CD4-positive, alpha-beta T cell (primary cell): ENCODE results near the gene ARF6. TPM values are rescaled to one million over a fixed set of nuclear protein-coding genes. Genes with fewer than 3 reads are reported as not detected.

Experiments
- ATAC-seq: fragments of 200-7000 bp; cut with Tn5 transposase; one replicate; pipeline ENCODE4 v1.10.0; 2022; ENCODE audit warnings: mild to moderate bottlenecking; ENCODE audit not compliant: poor library complexity
- CTCF ChIA-PET: fragments of 350-600 bp; sonication (Branson Sonifier 250); formaldehyde crosslinking; loops from one replicate; lab custom pipeline; 2021; ENCODE audit warnings: antibody characterized with exemption, inconsistent platforms; lab: Charles Lee
- POLR2A ChIA-PET: fragments of 350-600 bp; sonication (Branson Sonifier 250); formaldehyde crosslinking; loops from one replicate; lab custom pipeline; 2021; ENCODE audit warnings: antibody characterized with exemption, inconsistent platforms; lab: Charles Lee
- DNase-seq, 14 experiments: peaks; one replicate each; pipeline ENCODE4 v3.0.0-alpha.2; 2013 to 2020; ENCODE audit warnings: mixed read lengths in 2 of 14
- H3K27ac ChIP-seq, 2 donors: one replicate each; pipeline versions ENCODE4 v1.5.1 to v1.7.0; 2013; ENCODE audit warnings: low read length in 2 of 2, low read depth in 1 of 2, mild to moderate bottlenecking in 1 of 2
- H3K27me3 ChIP-seq, 2 experiments: 1 replicate in 1 of 2; 2 replicates in 1 of 2; pipeline versions ENCODE4 v1.6.1 to v1.7.0; 2013; ENCODE audit warnings: low read length in 2 of 2, control low read depth in 1 of 2, mild to moderate bottlenecking in 1 of 2, moderate library complexity in 1 of 2; ENCODE audit not compliant: insufficient read depth in 2 of 2, control insufficient read depth in 1 of 2
- H3K36me3 ChIP-seq: one replicate; pipeline ENCODE4 v1.6.1; 2013; ENCODE audit warnings: low read length, control low read depth; ENCODE audit not compliant: insufficient read depth
- H3K4me1 ChIP-seq: one replicate; pipeline ENCODE4 v1.6.1; 2013; ENCODE audit warnings: low read length, control low read depth; ENCODE audit not compliant: insufficient read depth
- H3K4me3 ChIP-seq: one replicate; pipeline ENCODE4 v1.5.1; 2013; ENCODE audit warnings: mild to moderate bottlenecking, low read length, moderate library complexity
- H3K9me3 ChIP-seq, 2 experiments: 1 replicate in 1 of 2; 2 replicates in 1 of 2; pipeline versions ENCODE4 v1.6.1 to v1.7.0; 2013; ENCODE audit warnings: low read length in 2 of 2, mild to moderate bottlenecking in 2 of 2, control low read depth in 1 of 2, moderate library complexity in 1 of 2; ENCODE audit not compliant: control insufficient read depth in 1 of 2, insufficient read depth in 1 of 2
- H3K27ac Mint-ChIP-seq: one replicate; pipeline ENCODE4 v1.8.0; 2020; ENCODE audit warnings: mixed read lengths
- H3K27me3 Mint-ChIP-seq: one replicate; pipeline ENCODE4 v1.8.0; 2021; ENCODE audit warnings: mixed read lengths
- H3K36me3 Mint-ChIP-seq: one replicate; pipeline ENCODE4 v1.8.0; 2021; ENCODE audit warnings: low read depth, mixed read lengths
- H3K4me1 Mint-ChIP-seq: one replicate; pipeline ENCODE4 v1.8.0; 2021; ENCODE audit warnings: low read depth, mixed read lengths
- H3K4me3 Mint-ChIP-seq: one replicate; pipeline ENCODE4 v1.8.0; 2020; ENCODE audit warnings: mild to moderate bottlenecking, mixed read lengths
- H3K9me3 Mint-ChIP-seq: one replicate; pipeline ENCODE4 v1.8.0; 2020; ENCODE audit warnings: mixed read lengths
- intact Hi-C, 2 experiments: fragments of 100-400 bp; cut with DNase I in 1 of 2; cut with micrococcal nuclease in 1 of 2; formaldehyde crosslinking; loops; one replicate each; pipeline versions ENCODE4 v1.15.1 to v1.9.0; 2023 to 2025; cut with DNase I, micrococcal nuclease
- total RNA-seq, 174 experiments: library from RNA in 2 of 174; stranded (reverse) in 2 of 174; gene quantifications; one replicate each; pipeline ENCODE4 v1.2.3 and lab custom pipeline; 2021 to 2026
- TF ChIP-seq, protein P1 (sequence below): fragments of 200-600 bp; IDR thresholded peaks from one replicate; pipeline ENCODE4 v1.8.0; 2022; ENCODE audit warnings: antibody characterized with exemption, mild to moderate bottlenecking

The ARF6 gene
- total RNA-seq, 2 experiments from 2014 or later = 67.2 to 69.7 TPM

DNA sequence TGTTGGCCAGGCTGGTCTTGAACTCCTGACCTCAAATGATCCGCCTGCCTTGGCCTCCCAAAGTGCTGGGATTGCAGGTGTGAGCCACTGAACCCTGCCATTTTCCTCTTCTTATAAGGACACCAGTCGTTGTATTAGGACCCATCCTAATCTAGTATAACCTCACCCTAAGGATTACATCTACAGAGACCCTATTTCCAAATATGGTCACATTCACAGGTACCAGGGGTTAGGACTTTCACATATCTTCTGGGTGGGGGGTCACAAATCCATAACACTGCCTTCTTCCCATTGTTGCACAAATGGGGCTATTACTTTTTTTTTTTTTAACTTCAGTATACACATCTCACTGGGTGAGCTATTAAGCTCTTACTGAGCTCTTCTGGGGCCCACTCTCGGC is 38.6 kb downstream of the ARF6 start:
- Mint-ChIP-seq H3K27ac (no peak overlapping the region), H3K4me3 (no peak overlapping the region), H3K36me3 (no peaks in the 10 kb centered on the region), H3K9me3 (no peaks in the 10 kb centered on the region), H3K27me3 (no peaks in the 10 kb centered on the region), H3K4me1 (peaks cover 3% of the 10 kb centered on the region)
- ATAC-seq (no peak), DNase-seq (no peak)
- intact Hi-C loops = no loop called here
- H3K4me1 ChIP-seq = no peaks in the 10 kb centered on the region
- H3K27me3 ChIP-seq = no peaks in the 10 kb centered on the region
- no peak overlapping the region for H3K27ac ChIP-seq
- no peaks in the 10 kb centered on the region for H3K9me3 ChIP-seq
- TF ChIP-seq, protein P1, sequence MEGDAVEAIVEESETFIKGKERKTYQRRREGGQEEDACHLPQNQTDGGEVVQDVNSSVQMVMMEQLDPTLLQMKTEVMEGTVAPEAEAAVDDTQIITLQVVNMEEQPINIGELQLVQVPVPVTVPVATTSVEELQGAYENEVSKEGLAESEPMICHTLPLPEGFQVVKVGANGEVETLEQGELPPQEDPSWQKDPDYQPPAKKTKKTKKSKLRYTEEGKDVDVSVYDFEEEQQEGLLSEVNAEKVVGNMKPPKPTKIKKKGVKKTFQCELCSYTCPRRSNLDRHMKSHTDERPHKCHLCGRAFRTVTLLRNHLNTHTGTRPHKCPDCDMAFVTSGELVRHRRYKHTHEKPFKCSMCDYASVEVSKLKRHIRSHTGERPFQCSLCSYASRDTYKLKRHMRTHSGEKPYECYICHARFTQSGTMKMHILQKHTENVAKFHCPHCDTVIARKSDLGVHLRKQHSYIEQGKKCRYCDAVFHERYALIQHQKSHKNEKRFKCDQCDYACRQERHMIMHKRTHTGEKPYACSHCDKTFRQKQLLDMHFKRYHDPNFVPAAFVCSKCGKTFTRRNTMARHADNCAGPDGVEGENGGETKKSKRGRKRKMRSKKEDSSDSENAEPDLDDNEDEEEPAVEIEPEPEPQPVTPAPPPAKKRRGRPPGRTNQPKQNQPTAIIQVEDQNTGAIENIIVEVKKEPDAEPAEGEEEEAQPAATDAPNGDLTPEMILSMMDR = no peak
- ChIA-PET CTCF (no interaction called here), POLR2A (no interaction called here)
- H3K36me3 ChIP-seq = no peaks in the 10 kb centered on the region
- H3K4me3 ChIP-seq = no peak overlapping the region

DNA sequence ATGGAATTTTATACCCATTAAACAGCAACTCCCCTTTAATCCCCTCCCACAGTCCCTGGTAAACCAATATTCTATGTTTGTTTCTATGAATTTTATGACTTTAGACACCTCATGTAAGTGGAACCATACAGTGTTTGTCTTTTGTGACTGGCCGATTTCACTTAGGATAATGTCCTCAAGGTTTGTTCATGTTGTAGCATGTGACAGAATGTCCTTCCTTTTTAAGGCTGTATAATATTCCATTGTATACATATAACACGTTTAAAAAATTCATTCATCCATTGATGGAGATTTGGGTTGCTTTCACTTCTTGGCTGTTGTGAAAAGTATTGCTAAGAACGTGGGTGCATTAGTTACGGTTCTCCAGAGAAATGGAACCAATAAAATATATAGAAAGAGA is 40.2 kb downstream of the ARF6 start:
- Mint-ChIP-seq H3K9me3 (no peaks in the 10 kb centered on the region), H3K27me3 (no peaks in the 10 kb centered on the region), H3K36me3 (no peaks in the 10 kb centered on the region), H3K27ac (no peak overlapping the region), H3K4me3 (no peak overlapping the region), H3K4me1 (peaks cover 8% of the 10 kb centered on the region)
- H3K36me3 ChIP-seq = no peaks in the 10 kb centered on the region
- CTCF ChIA-PET = no interaction called here
- ATAC-seq (no peak), DNase-seq (no peak)
- POLR2A ChIA-PET = interaction anchor here (1.0 kb wide), 1 partner anchor 38 kb away, joined by 7 read pairs; no protein-coding TSS in a partner anchor
- TF ChIP-seq, protein P1 = no peak
- peaks cover 0 to 8% of the 10 kb centered on the region in 2 experiments for H3K9me3 ChIP-seq
- H3K27ac ChIP-seq = no peak overlapping the region
- H3K4me3 ChIP-seq = no peak overlapping the region
- intact Hi-C loops = no loop called here
- no peaks in the 10 kb centered on the region for H3K4me1 ChIP-seq
- H3K27me3 ChIP-seq = no peaks in the 10 kb centered on the region

DNA sequence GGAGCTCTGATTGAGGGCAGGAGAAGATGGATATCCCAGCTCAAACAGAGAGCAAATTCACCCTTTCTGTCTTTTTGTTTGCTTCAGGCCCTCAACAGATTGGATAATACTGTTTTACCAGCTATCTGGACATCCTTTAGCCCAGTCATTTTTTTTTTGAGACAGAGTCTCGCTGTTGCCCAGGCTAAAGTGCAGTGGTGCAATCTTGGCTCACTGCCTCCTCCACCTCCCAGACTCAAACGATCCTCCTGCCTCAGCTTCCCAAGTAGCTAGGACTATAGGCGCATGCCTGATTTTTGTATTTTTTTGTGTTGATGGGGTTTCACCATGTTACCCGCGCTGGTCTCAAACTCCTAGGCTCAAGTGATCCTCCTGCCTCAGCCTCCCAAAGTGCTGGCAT is 40.8 kb downstream of the ARF6 start:
- Histone ChIP-seq H3K4me1 (no peaks in the 10 kb centered on the region), H3K36me3 (no peaks in the 10 kb centered on the region), H3K4me3 (no peak overlapping the region), H3K27ac (no peak overlapping the region), H3K9me3 (peaks cover 0 to 8% of the 10 kb centered on the region in 2 experiments), H3K27me3 (no peaks in the 10 kb centered on the region)
- DNase-seq (no peak), ATAC-seq (no peak)
- CTCF ChIA-PET = no interaction called here
- no peak overlapping the region for H3K4me3 Mint-ChIP-seq
- no peaks in the 10 kb centered on the region for H3K27me3 Mint-ChIP-seq
- TF ChIP-seq, protein P1 = no peak
- intact Hi-C loops = no loop called here
- H3K27ac Mint-ChIP-seq = no peak overlapping the region
- H3K4me1 Mint-ChIP-seq = peaks cover 12% of the 10 kb centered on the region
- no peaks in the 10 kb centered on the region for H3K36me3 Mint-ChIP-seq
- POLR2A ChIA-PET = no interaction called here
- H3K9me3 Mint-ChIP-seq = no peaks in the 10 kb centered on the region
